OCI-LY3 (cell line): Measurements from ENCODE around the gene CKMT1B.
"Not testable (repeated sequence)": the region's sequence is repeated elsewhere in the genome, so short reads cannot be mapped to it uniquely, and the experiment has no call there.

Experiments
- CTCF ChIP-seq: fragments of 200-600, 300-600 bp; sonication (generic); IDR thresholded peaks from 2 replicates; pipeline ENCODE4 v1.5.1; 2014; ENCODE audit warnings: antibody characterized with exemption, low read length, low read depth
- EZH2phosphoT487 ChIP-seq: fragments of 200-600 bp; shearing (Covaris generic); IDR thresholded peaks from 2 replicates; pipeline ENCODE4 v1.6.1; 2018; ENCODE audit warnings: antibody characterized with exemption, mixed run types, low read depth

DNA sequence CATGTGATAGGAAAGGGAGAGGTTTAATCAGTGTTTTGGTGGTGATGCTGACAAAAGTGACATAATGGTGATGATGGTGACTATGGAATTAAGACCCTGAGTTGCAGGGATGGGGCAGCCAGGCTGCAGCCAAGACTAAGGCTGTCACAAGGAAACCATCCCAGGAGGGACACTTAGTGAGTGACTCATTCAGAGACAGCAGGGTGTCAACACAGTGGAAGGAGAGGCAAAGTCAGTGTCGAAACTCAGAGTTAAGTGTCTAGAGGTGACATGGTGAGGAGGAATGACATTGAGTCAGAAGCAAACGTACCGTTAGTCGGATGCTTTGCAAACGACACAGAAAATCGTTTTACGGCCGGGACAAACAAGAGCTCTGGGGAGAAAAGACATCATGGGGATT, 30.0 kb upstream of the CKMT1B start:
- not testable (repeated sequence) for TF ChIP-seq CTCF, EZH2phosphoT487
